ENCODE data around the gene ENOX1.

DNA sequence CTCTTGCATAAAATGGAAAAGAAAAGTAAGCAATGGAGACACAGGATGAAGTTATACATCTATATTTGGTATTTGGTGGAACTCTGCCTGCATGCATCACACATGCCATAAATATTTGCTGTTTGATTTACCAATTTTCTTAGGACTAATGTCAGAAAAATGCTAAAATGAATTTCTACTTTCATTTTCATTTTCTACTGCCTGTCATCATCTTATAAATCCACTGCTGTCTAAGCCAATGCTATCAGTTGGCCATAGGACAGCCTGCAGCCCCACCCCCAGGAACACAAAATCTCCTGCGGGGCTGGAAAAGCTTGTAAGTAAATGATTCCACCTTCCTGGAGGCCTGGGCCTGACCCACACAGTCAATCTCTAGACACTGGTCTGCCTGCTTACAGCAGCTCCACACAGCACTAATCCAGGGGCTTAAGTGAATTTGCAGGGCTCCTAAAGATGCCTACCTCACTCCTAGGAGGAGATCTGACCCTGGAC lies 122.0 kb downstream of the ENOX1 start:
- TF ChIP-seq, protein P1, sequence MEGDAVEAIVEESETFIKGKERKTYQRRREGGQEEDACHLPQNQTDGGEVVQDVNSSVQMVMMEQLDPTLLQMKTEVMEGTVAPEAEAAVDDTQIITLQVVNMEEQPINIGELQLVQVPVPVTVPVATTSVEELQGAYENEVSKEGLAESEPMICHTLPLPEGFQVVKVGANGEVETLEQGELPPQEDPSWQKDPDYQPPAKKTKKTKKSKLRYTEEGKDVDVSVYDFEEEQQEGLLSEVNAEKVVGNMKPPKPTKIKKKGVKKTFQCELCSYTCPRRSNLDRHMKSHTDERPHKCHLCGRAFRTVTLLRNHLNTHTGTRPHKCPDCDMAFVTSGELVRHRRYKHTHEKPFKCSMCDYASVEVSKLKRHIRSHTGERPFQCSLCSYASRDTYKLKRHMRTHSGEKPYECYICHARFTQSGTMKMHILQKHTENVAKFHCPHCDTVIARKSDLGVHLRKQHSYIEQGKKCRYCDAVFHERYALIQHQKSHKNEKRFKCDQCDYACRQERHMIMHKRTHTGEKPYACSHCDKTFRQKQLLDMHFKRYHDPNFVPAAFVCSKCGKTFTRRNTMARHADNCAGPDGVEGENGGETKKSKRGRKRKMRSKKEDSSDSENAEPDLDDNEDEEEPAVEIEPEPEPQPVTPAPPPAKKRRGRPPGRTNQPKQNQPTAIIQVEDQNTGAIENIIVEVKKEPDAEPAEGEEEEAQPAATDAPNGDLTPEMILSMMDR (IDR thresholded peaks at IDR 0.05; ENCODE audit: control extremely low read depth in 1 of 3, insufficient read depth in 1 of 3, low read depth in 1 of 3, low read length in 3 of 3), result no peak
- no peak for TF ChIP-seq TAF7 (optimal IDR thresholded peaks at IDR 0.05; ENCODE audit: borderline replicate concordance, low read depth, low read length)
- no peak for TF ChIP-seq BACH1 (IDR thresholded peaks at IDR 0.05; ENCODE audit: low read length)
- TF ChIP-seq HDAC6 (IDR thresholded peaks at IDR 0.05; ENCODE audit: low read depth, low read length), result no peak
- TF ChIP-seq FOSL1 (IDR thresholded peaks at IDR 0.05; ENCODE audit: insufficient read depth, low read depth, low read length), result no peak
- no peak for TF ChIP-seq KDM1A (IDR thresholded peaks at IDR 0.05; ENCODE audit: borderline replicate concordance, low read length)
- TF ChIP-seq POLR2AphosphoS5 (IDR thresholded peaks at IDR 0.05; ENCODE audit: low read depth, low read length), result no peak
- 0 out of 4 replicates have a peak, but pooled peaks of 1 of the 2 experiments have one; percentile 11 for TF ChIP-seq RAD21 (IDR thresholded peaks at IDR 0.05 in 1 of 2, conservative IDR thresholded peaks at IDR 0.05 in 1 of 2; ENCODE audit: low read depth in 2 of 2, low read length in 2 of 2)
- no peak for TF ChIP-seq RFX5 (IDR thresholded peaks at IDR 0.05; ENCODE audit: borderline replicate concordance, low read depth, low read length)

Data from H1 (cell line).